B cell (primary cell): Measurements from ENCODE around the gene PLEKHA7. TPM values are rescaled to one million over a fixed set of nuclear protein-coding genes. Genes with fewer than 3 reads are reported as not detected.

Experiments used
- ATAC-seq: fragments of 200-7000 bp; cut with Tn5 transposase; one replicate; pipeline ENCODE4 v1.10.0; 2021; ENCODE audit warnings: low read depth, mild to moderate bottlenecking, moderate number of reproducible peaks, moderate library complexity
- CTCF ChIA-PET: fragments of 350-600 bp; sonication (Branson Sonifier 250); formaldehyde crosslinking; loops from one replicate; lab custom pipeline; 2021; ENCODE audit warnings: antibody characterized with exemption, inconsistent platforms; lab: Charles Lee
- POLR2A ChIA-PET: fragments of 350-600 bp; sonication (Branson Sonifier 250); formaldehyde crosslinking; loops from one replicate; lab custom pipeline; 2021; ENCODE audit warnings: antibody characterized with exemption; lab: Charles Lee
- DNase-seq: peaks from one replicate; pipeline ENCODE4 v3.0.0; 2013
- H2AFZ ChIP-seq: 2 replicates; pipeline ENCODE4 v1.6.1; 2012; ENCODE audit warnings: mild to moderate bottlenecking, low read depth, low read length; ENCODE audit not compliant: insufficient read depth, poor library complexity, severe bottlenecking
- H3K27ac ChIP-seq, 2 donors: 1 replicate in 1 of 2; 2 replicates in 1 of 2; pipeline ENCODE4 v1.5.1; 2012 to 2013; ENCODE audit warnings: low read length in 2 of 2, mild to moderate bottlenecking in 2 of 2, moderate library complexity in 1 of 2
- H3K27me3 ChIP-seq, 4 experiments: fragments of 200-600 bp in 1 of 4; sonication (generic) in 1 of 4; replicated peaks in 1 of 4; 1 replicate in 2 of 4; 2 replicates in 2 of 4; pipeline versions ENCODE4 v1.6.1 to v1.7.0; 2013 to 2016; ENCODE audit warnings: low read length in 3 of 4, mild to moderate bottlenecking in 2 of 4, mixed read lengths in 1 of 4, moderate library complexity in 1 of 4; ENCODE audit not compliant: insufficient read depth in 4 of 4, control insufficient read depth in 3 of 4; ENCODE audit errors: control extremely low read depth in 1 of 4
- H3K36me3 ChIP-seq, 2 experiments: replicated peaks in 1 of 2; 1 replicate in 1 of 2; 2 replicates in 1 of 2; pipeline versions ENCODE4 v1.6.1 to v1.7.1; 2013; ENCODE audit warnings: low read length in 1 of 2; ENCODE audit not compliant: insufficient read depth in 2 of 2, control insufficient read depth in 1 of 2; ENCODE audit errors: control extremely low read depth in 1 of 2, extremely low read depth in 1 of 2
- H3K4me1 ChIP-seq, 2 donors: fragments of 200-600 bp in 1 of 2; sonication (generic) in 1 of 2; 1 replicate in 1 of 2; 2 replicates in 1 of 2; pipeline versions ENCODE4 v1.5.1 to v1.6.1; 2013 to 2017; ENCODE audit warnings: low read length in 2 of 2; ENCODE audit not compliant: control insufficient read depth in 2 of 2, insufficient read depth in 2 of 2
- H3K4me2 ChIP-seq: replicated peaks from 2 replicates; pipeline ENCODE3; 2012; ENCODE audit warnings: mild to moderate bottlenecking, low read depth, low read length; ENCODE audit not compliant: poor library complexity, severe bottlenecking
- H3K4me3 ChIP-seq, 5 experiments: fragments of 200-600 bp in 1 of 5; sonication (generic) in 1 of 5; 1 replicate in 3 of 5; 2 replicates in 2 of 5; pipeline versions ENCODE4 v1.5.1 to v1.7.0; 2011 to 2016; ENCODE audit warnings: low read length in 4 of 5, mild to moderate bottlenecking in 4 of 5, low read depth in 2 of 5, control low read depth in 1 of 5, moderate library complexity in 1 of 5; ENCODE audit not compliant: insufficient read depth in 1 of 5; ENCODE audit errors: control extremely low read depth in 1 of 5, extremely low read depth in 1 of 5
- H3K79me2 ChIP-seq: fragments of 200-600 bp; sonication (generic); one replicate; pipeline ENCODE4 v1.6.0; 2016; ENCODE audit warnings: low read length; ENCODE audit not compliant: control insufficient read depth, insufficient read depth
- H3K9ac ChIP-seq: fragments of 200-600 bp; sonication (generic); 2 replicates; pipeline ENCODE4 v1.6.1; 2017; ENCODE audit warnings: mild to moderate bottlenecking, low read length, moderate library complexity
- H3K9me3 ChIP-seq, 3 donors: one replicate each; pipeline versions ENCODE4 v1.6.1 to v1.7.1; 2013; ENCODE audit warnings: low read length in 2 of 3; ENCODE audit not compliant: control insufficient read depth in 2 of 3, insufficient read depth in 1 of 3; ENCODE audit errors: control extremely low read depth in 1 of 3
- H4K20me1 ChIP-seq: 2 replicates; pipeline ENCODE4 v1.6.0; 2012; ENCODE audit warnings: mild to moderate bottlenecking, low read length; ENCODE audit not compliant: insufficient read depth, control insufficient read depth, poor library complexity, severe bottlenecking
- H3K27ac Mint-ChIP-seq: one replicate; pipeline ENCODE4 v1.8.0; 2021; ENCODE audit warnings: mixed read lengths
- H3K27me3 Mint-ChIP-seq: one replicate; pipeline ENCODE4 v1.8.0; 2021; ENCODE audit warnings: mixed read lengths
- H3K4me1 Mint-ChIP-seq: one replicate; pipeline ENCODE4 v1.8.0; 2021; ENCODE audit warnings: mixed read lengths
- H3K4me3 Mint-ChIP-seq: one replicate; pipeline ENCODE4 v1.8.0; 2021; ENCODE audit warnings: mixed read lengths
- H3K9me3 Mint-ChIP-seq: one replicate; pipeline ENCODE4 v1.8.0; 2022; ENCODE audit warnings: mixed read lengths; ENCODE audit not compliant: insufficient read depth
- EZH2 ChIP-seq: IDR thresholded peaks from 2 replicates; pipeline ENCODE4 v1.6.1; 2012; ENCODE audit warnings: borderline replicate concordance, low read depth, mild to moderate bottlenecking, moderate library complexity, low read length; ENCODE audit not compliant: insufficient read depth, poor library complexity, severe bottlenecking
- WGBS: methylation state at CpG from one replicate; pipeline ENCODE4 v1.1.5; 2013; ENCODE audit warnings: missing lambda C conversion rate; ENCODE audit not compliant: insufficient coverage; 5-methylcytosine and 5-hydroxymethylcytosine counted together
- intact Hi-C: fragments of 100-400 bp; cut with micrococcal nuclease; formaldehyde crosslinking; loops from one replicate; pipeline ENCODE4 v1.10.0; 2022
- polyA minus RNA-seq: library from RNA; depleted of rRNA, polyadenylated mRNA; stranded (reverse); fragments of >200 nt; gene quantifications from 2 replicates; pipeline ENCODE4 v1.2.3, GENCODE V29; 2012
- polyA plus RNA-seq: library from polyadenylated mRNA; depleted of rRNA; stranded (reverse); fragments of >200 nt; gene quantifications from 2 replicates; pipeline ENCODE4 v1.2.3, GENCODE V29; 2012
- total RNA-seq, 2 donors: library from RNA; stranded (reverse); fragments of 120-200 nt in 1 of 2; gene quantifications; 1 replicate in 1 of 2; 2 replicates in 1 of 2; pipeline versions ENCODE4 v1.2.3 to v1.2.4, GENCODE V29; 2013 to 2022
- TF ChIP-seq, protein P1 (sequence below): fragments of 200-600 bp; IDR thresholded peaks from one replicate; pipeline ENCODE4 v1.8.0; 2022; ENCODE audit warnings: antibody characterized with exemption, mild to moderate bottlenecking

PLEKHA7 gene, protein sequence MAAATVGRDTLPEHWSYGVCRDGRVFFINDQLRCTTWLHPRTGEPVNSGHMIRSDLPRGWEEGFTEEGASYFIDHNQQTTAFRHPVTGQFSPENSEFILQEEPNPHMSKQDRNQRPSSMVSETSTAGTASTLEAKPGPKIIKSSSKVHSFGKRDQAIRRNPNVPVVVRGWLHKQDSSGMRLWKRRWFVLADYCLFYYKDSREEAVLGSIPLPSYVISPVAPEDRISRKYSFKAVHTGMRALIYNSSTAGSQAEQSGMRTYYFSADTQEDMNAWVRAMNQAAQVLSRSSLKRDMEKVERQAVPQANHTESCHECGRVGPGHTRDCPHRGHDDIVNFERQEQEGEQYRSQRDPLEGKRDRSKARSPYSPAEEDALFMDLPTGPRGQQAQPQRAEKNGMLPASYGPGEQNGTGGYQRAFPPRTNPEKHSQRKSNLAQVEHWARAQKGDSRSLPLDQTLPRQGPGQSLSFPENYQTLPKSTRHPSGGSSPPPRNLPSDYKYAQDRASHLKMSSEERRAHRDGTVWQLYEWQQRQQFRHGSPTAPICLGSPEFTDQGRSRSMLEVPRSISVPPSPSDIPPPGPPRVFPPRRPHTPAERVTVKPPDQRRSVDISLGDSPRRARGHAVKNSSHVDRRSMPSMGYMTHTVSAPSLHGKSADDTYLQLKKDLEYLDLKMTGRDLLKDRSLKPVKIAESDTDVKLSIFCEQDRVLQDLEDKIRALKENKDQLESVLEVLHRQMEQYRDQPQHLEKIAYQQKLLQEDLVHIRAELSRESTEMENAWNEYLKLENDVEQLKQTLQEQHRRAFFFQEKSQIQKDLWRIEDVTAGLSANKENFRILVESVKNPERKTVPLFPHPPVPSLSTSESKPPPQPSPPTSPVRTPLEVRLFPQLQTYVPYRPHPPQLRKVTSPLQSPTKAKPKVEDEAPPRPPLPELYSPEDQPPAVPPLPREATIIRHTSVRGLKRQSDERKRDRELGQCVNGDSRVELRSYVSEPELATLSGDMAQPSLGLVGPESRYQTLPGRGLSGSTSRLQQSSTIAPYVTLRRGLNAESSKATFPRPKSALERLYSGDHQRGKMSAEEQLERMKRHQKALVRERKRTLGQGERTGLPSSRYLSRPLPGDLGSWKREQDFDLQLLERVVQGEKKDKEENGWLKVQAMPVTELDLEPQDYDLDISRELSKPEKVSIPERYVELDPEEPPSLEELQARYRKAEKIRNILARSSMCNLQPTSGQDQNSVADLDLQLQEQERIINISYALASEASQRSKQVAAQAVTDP
- total RNA-seq (8.2 and 10.1 TPM in 2 replicates), polyA plus RNA-seq (1.1 and 1.7 TPM in 2 replicates), polyA minus RNA-seq (1.5 and 3.6 TPM in 2 replicates)
- total RNA-seq (2013): 1.2 TPM

DNA sequence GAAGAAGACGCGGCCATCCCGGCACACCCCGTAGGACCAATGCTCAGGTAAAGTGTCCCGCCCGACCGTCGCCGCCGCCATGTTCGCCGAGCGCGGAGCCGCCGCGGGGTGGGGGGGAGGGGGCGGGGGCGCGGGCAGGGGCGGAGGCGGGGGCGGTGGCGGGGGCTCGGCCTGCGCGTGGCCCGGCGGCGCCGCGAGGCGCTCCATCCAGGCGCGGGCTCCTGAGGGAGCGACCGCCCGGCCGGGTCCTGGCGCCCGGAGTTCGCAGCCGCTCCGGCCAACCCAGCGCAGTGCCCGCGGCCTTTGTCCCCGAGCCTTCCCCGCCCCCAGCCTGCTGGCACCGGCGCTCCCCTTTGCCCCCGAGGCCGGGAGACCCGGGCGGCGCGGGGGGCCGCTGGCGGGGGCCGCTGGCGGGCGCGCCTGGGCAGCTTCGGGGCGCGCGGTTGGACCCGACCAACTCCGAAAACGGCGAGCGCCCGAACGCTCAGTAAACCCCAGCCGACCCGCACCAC lies at the start of gene PLEKHA7:
Gene PLEKHA7, minus strand, starts transcription at position 94 of the 512 bp plus-strand sequence. Its CDS starts 13 bp downstream, at position 81.
- POLR2A ChIA-PET: no interaction called here
- Mint-ChIP-seq H3K27ac (no peak within 1 kb of the TSS), H3K4me1 (peaks cover 11% of the 10 kb centered on the region), H3K27me3 (peaks cover 13% of the 10 kb centered on the region), H3K9me3 (no peaks in the 10 kb centered on the region), H3K4me3 (peak within 1 kb of the TSS; percentile 89)
- CTCF ChIA-PET: interaction anchor here (1.0 to 1.5 kb wide), 2 partner anchors 25 to 112 kb away, joined by 3 read pairs; no protein-coding TSS in a partner anchor
- Histone ChIP-seq H3K27me3 (peaks cover 0 to 26% (median 15%) of the 10 kb centered on the region in 4 experiments), H3K36me3 (no peaks in the 10 kb centered on the region), H3K79me2 (no peaks in the 10 kb centered on the region), H2AFZ (peak within 1 kb of the TSS; percentile 76), H3K4me1 (peaks cover 11 to 15% of the 10 kb centered on the region in 2 donors), H3K4me3 (peak within 1 kb of the TSS; percentile 1 to 64 (median 52)), H3K9me3 (peaks cover 0 to 8% (median 0%) of the 10 kb centered on the region in 3 donors), H3K27ac (no peak within 1 kb of the TSS), H3K4me2 (peak within 1 kb of the TSS; percentile 91), H3K9ac (peak within 1 kb of the TSS; percentile 67), H4K20me1 (no peaks in the 10 kb centered on the region)
- WGBS: under 1% methylated on average over 58 of the region's 76 CpGs
- intact Hi-C loops: no loop called here
- ATAC-seq: peak; percentile 32
- DNase-seq: no peak
- TF ChIP-seq EZH2: no peak
- TF ChIP-seq, protein P1, sequence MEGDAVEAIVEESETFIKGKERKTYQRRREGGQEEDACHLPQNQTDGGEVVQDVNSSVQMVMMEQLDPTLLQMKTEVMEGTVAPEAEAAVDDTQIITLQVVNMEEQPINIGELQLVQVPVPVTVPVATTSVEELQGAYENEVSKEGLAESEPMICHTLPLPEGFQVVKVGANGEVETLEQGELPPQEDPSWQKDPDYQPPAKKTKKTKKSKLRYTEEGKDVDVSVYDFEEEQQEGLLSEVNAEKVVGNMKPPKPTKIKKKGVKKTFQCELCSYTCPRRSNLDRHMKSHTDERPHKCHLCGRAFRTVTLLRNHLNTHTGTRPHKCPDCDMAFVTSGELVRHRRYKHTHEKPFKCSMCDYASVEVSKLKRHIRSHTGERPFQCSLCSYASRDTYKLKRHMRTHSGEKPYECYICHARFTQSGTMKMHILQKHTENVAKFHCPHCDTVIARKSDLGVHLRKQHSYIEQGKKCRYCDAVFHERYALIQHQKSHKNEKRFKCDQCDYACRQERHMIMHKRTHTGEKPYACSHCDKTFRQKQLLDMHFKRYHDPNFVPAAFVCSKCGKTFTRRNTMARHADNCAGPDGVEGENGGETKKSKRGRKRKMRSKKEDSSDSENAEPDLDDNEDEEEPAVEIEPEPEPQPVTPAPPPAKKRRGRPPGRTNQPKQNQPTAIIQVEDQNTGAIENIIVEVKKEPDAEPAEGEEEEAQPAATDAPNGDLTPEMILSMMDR: no peak
